Astrocyte of the cerebellum (primary cell): ENCODE data around the gene ATG3.
A peak's percentile ranks its signal among the peaks of the same experiment; 100 is the strongest.
"Not testable (repeated sequence)": the region's sequence is repeated elsewhere in the genome, so short reads cannot be mapped to it uniquely, and the experiment has no call there.

Experiments used
- DNase-seq: peaks from one replicate; pipeline ENCODE4 v3.0.0-alpha.2; 2011; ENCODE audit warnings: low read depth
- H3K4me3 ChIP-seq: 2 replicates; pipeline ENCODE4 v1.5.1; 2011; ENCODE audit warnings: mild to moderate bottlenecking, low read depth, low read length, moderate library complexity
- CTCF ChIP-seq: IDR thresholded peaks from 2 replicates; pipeline ENCODE4 v1.5.1; 2012; ENCODE audit warnings: low read length, low read depth, moderate library complexity, mild to moderate bottlenecking; ENCODE audit errors: missing control alignments
- in situ Hi-C: cut with HindIII; loops from 2 replicates; pipeline ENCODE4 v1.10.0; 2017; ENCODE audit warnings: low sequenced_read_pairs

The ATG3 gene

GRCh38 chr3:112569265-112569664, 7.5 kb upstream of the ATG3 start:
- no peak for TF ChIP-seq CTCF
- in situ Hi-C loops = no loop called here
- H3K4me3 ChIP-seq = no peak overlapping the region
- no peak for DNase-seq

GRCh38 chr3:112568642-112569041, 6.9 kb upstream of the ATG3 start:
- no peak for TF ChIP-seq CTCF
- DNase-seq = no peak
- in situ Hi-C loops = no loop called here
- no peak overlapping the region for H3K4me3 ChIP-seq

- H3K4me3 ChIP-seq = no peak overlapping the region
- no peak for TF ChIP-seq CTCF
- no peak for DNase-seq
- in situ Hi-C loops = no loop called here
These were observed 3.2 kb upstream of the ATG3 start for GRCh38 chr3:112564940-112565305.

DNA sequence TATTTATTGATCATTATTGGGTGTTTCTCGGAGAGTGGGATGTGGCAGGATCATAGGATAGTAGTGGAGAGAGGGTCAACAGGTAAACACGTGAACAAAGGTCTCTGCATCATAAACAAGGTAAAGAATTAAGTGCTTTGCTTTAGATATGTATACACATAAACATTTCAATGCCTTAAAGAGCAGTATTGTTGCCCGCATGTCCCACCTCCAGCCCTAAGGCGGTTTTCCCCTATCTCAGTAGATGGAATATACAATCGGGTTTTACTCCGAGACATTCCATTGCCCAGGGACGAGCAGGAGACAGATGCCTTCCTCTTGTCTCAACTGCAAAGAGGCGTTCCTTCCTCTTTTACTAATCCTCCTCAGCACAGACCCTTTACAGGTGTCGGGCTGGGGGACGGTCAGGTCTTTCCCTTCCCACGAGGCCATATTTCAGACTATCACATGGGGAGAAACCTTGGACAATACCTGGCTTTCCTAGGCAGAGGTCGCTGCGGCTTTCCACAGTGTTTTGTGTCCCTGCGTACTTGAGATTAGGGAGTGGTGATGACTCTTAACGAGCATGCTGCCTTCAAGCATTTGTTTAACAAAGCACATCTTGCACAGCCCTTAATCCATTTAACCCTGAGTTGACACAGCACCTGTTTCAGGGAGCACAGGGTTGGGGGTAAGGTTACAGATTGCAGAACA, 2.6 kb upstream of the ATG3 start:
- in situ Hi-C loops, DNase-seq, H3K4me3 ChIP-seq: not testable (repeated sequence)

- TF ChIP-seq CTCF = no peak
- DNase-seq = no peak
- in situ Hi-C loops = no loop called here
- peak overlapping the region; percentile 95 for H3K4me3 ChIP-seq
These were observed 353 bp downstream of the ATG3 start for GRCh38 chr3:112561484-112561733.

DNA sequence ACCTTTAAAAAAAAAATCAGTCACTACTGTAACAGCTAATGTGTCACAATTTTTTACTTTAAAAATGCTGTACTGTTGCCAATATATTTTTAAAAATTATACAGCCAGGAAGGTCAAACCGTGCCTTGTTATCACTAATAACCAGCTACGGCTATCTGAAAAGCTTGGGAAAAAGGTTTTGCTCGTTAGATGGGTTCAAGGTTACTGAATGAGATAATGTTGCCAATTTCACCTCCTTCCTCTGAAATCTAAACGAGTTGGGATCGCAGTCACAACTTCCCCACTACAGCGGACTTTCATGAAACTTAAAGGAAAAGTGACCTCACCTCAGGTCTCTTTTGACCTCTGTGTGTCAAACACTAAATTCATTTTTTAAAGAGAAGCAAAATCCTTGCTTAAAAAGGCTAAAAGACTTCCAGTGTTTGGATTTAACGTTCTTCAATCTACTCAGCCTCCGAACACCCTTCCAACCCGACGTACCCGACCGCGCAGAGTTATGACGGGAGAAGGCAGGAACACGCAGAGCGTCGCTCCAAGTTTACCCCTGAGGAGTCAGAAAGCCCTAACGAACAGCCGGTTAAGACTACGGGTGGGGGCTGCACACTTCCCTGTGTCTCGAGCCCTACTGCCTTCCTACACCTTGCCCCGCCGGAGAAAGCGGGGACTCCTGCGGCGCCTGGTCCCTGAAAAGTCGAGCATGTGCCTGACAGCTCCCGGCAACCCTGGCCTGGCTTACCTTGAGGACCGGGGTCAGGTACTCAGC, 860 bp downstream of the ATG3 start:
- H3K4me3 ChIP-seq = peak overlapping the region; percentile 95
- no peak for TF ChIP-seq CTCF
- peak; percentile 72 for DNase-seq
- in situ Hi-C loops = no loop called here

DNA sequence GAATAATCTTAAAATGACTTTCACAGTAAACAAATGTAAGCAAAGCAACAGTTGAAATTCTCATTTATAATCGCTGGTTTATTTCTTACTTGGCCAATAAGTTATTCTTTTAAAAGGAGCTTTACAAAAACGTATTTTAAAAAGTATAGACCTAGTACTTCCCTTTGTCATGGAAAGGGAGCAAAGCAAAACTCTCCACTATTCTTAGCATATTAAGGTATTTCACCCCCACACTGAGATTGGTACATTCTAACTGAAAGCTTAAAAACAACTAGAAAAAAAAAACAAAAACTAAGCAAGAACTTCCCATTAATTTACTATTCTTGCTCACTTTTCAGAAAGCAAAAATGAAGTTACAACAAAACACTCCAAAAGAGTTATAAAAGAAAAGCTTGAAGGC, 1.5 kb downstream of the ATG3 start:
- no peak for DNase-seq
- in situ Hi-C loops = no loop called here

More for the DNA sequence above, 1.5 kb downstream of the ATG3 start:
- no peak for TF ChIP-seq CTCF
- peak overlapping the region; percentile 95 for H3K4me3 ChIP-seq
